Measurements from ENCODE around the gene SOX13. TPM values are rescaled to one million over a fixed set of nuclear protein-coding genes. Genes with fewer than 3 reads are reported as not detected.

SOX13 gene
- total and polyA plus RNA-seq, 2 of the 4 experiments (the other 2 are of a cell fraction) = 0.54 to 3.5 TPM

DNA sequence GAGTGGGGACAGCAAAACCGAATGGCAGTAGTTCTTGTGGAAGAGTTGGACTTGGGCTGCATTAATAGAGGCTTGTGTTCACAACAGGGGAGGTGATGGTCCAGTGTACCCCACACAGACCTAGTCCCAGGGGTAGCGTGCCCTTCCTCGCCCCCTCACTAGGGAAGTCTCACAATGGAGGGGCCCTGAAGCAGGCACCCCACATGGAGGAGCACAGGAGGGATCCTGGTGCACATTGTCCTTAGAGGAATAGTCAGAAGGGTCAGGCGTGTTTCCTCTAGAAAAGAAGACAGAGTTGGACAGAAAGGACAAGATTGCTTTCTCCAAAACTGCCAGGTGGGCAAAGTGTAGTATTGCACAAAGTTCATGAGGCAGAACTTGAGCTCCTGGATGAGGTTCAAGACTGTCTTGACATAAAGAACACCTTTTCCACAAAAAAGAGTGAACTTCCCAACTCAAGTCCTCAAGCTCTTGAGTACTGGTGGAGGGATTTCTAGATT lies 55.6 kb downstream of the SOX13 start:
- Histone ChIP-seq H3K4me3 (ENCODE audit: insufficient read depth, low read depth, low read length) (no peak overlapping the region), H3K9me1 (ENCODE audit: insufficient read depth, low read length) (peaks cover 14% of the 10 kb centered on the region)

More for the DNA sequence above, 55.6 kb downstream of the SOX13 start:
- peak overlapping the region; percentile 62; the same call in 1 of the 2 replicates for H2BK120ac ChIP-seq (ENCODE audit: low read depth, low read length)
- no peak overlapping the region for H3K56ac ChIP-seq (ENCODE audit: extremely low read depth, insufficient read depth, low read length)
- peak overlapping the region; percentile 89 for H2AFZ ChIP-seq (replicated peaks; ENCODE audit: low read length, poor library complexity)
- H3K4me2 ChIP-seq (ENCODE audit: low read depth, low read length) = peak overlapping the region; percentile 20
- peak overlapping the region; percentile 36; the same call in 1 of the 3 replicates for H2BK15ac ChIP-seq (ENCODE audit: low read depth, low read length)
- BruUV-seq (replicated peaks) = no TSS peak
- no peak overlapping the region for H2BK5ac ChIP-seq (ENCODE audit: low read depth, low read length, poor library complexity, severe bottlenecking)
- no peak overlapping the region for H3K9ac ChIP-seq (ENCODE audit: low read depth, low read length)
- DNase-seq (no peak), ATAC-seq (ENCODE audit: low read depth) (no peak)
- H4K91ac ChIP-seq (ENCODE audit: insufficient read depth, low read depth, low read length) = peak overlapping the region; percentile 63
- 96% methylated on average over 2 of the region's 4 CpGs; no CpG with 5 or more reads in 1 of the 2 experiments for WGBS, 2 experiments (ENCODE audit: extremely low coverage in 2 of 2, insufficient read length in 1 of 2)
- intact Hi-C loops (cut with micrococcal nuclease) = loop anchor here (2.0 kb wide), 1 partner anchor 268 kb away; the partner anchor contains the start of gene SNRPE
- H3K23ac ChIP-seq (ENCODE audit: low read depth, low read length) = 0 out of 2 replicates have a peak overlapping the region, but pooled peaks have one; percentile 18
- peak overlapping the region; percentile 86 for H2AK9ac ChIP-seq (replicated peaks; ENCODE audit: low read depth, low read length, poor library complexity)
- dilution Hi-C loops (cut with HindIII; ENCODE audit: low sequenced_read_pairs, unreplicated experiment) = loop anchor here (25.0 kb wide), 1 partner anchor 266 kb away; the partner anchor contains the start of gene SNRPE
- CTCF ChIA-PET = interaction anchor here (0.8 to 7.8 kb wide), 5 partner anchors 17 to 285 kb away, joined by 3 to 95 read pairs (median 8); no protein-coding TSS in a partner anchor
- H4K5ac ChIP-seq (ENCODE audit: low read depth, low read length) = peak overlapping the region; percentile 1; the same call in 1 of the 2 replicates
- peak overlapping the region; percentile 63 for H2AK5ac ChIP-seq (ENCODE audit: low read depth, low read length)
- H2BK20ac ChIP-seq (ENCODE audit: low read depth, low read length) = peak overlapping the region; percentile 46
- POLR2A ChIA-PET (ENCODE audit: unreplicated experiment) = no interaction called here
- H3K27me3 ChIP-seq (ENCODE audit: control insufficient read depth, insufficient read depth, low read length) = no peaks in the 10 kb centered on the region
- H4K8ac ChIP-seq (ENCODE audit: low read depth in 2 of 2, low read length in 2 of 2) = peak overlapping the region; percentile 34 to 90; a peak in 3 of 4 replicates
- no peaks in the 10 kb centered on the region for H4K20me1 ChIP-seq (ENCODE audit: insufficient read depth, low read length)
- in situ Hi-C loops (cut with MboI; ENCODE audit: low sequenced_read_pairs) = loop anchor here (5.0 kb wide), 1 partner anchor 256 kb away; no protein-coding TSS in a partner anchor
- H3K4ac ChIP-seq (ENCODE audit: low read depth, low read length) = peak overlapping the region; percentile 61
- H3K79me1 ChIP-seq (ENCODE audit: low read depth in 1 of 2, low read length in 2 of 2) = no peaks in the 10 kb centered on the region
- no peak overlapping the region for H3K18ac ChIP-seq (ENCODE audit: low read depth, low read length)
- H3K9me3 ChIP-seq (ENCODE audit: control insufficient read depth, insufficient read depth, low read length) = no peaks in the 10 kb centered on the region
- H3K4me1 ChIP-seq (ENCODE audit: control insufficient read depth, insufficient read depth, low read length) = peaks cover 19% of the 10 kb centered on the region
- peak overlapping the region; percentile 74; the same call in 1 of the 2 replicates for H3K14ac ChIP-seq (replicated peaks; ENCODE audit: low read depth, low read length)
- peaks cover 4% of the 10 kb centered on the region for H3K36me3 ChIP-seq (ENCODE audit: control insufficient read depth, insufficient read depth, low read length)
- TF ChIP-seq RAD21 (IDR thresholded peaks at IDR 0.05; ENCODE audit: low read length) (no peak), RFX5 (IDR thresholded peaks at IDR 0.05; ENCODE audit: low read depth, low read length) (no peak)
- TF ChIP-seq, protein P1, sequence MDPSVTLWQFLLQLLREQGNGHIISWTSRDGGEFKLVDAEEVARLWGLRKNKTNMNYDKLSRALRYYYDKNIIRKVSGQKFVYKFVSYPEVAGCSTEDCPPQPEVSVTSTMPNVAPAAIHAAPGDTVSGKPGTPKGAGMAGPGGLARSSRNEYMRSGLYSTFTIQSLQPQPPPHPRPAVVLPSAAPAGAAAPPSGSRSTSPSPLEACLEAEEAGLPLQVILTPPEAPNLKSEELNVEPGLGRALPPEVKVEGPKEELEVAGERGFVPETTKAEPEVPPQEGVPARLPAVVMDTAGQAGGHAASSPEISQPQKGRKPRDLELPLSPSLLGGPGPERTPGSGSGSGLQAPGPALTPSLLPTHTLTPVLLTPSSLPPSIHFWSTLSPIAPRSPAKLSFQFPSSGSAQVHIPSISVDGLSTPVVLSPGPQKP (IDR thresholded peaks at IDR 0.05; ENCODE audit: borderline replicate concordance, low read depth, low read length) = no peak
- no peak overlapping the region for H3K27ac ChIP-seq (ENCODE audit: insufficient read depth, low read length)
